Erythroblast (primary cell): ENCODE measurements around the gene SSTR3.

Experiments
- GATA1 ChIP-seq: IDR thresholded peaks from 2 replicates; pipeline ENCODE4 v1.6.1; 2011; ENCODE audit warnings: low read depth, mild to moderate bottlenecking, control low read depth, low read length, moderate library complexity
- POLR2A ChIP-seq: IDR thresholded peaks from 2 replicates; pipeline ENCODE4 v1.6.1; 2011; ENCODE audit warnings: mild to moderate bottlenecking, low read length

DNA sequence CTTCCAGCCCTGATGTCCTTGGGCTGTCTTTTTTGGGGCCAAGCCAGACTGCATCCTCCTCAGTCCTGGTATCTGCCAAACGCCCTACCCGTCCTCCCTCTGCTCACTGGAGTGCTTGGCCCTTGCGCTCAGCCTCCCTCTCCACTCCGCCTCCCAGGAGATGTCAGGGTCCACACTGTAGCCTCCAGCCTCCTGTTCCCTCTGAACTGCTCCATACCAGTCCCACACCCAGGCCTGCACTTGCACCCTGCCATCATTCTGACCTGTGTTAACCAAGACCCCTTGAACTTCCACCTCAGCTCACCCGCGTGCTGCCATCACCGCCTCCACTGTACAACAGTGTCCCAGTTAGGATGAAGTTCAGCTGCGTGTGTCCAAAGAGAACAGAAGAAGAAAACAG is 56.3 kb downstream of the SSTR3 start:
- TF ChIP-seq POLR2A, result no peak
- TF ChIP-seq GATA1, result no peak
